HG03025 (cell line): ENCODE measurements around the gene PPP1R18.
A peak's percentile ranks its signal among the peaks of the same experiment; 100 is the strongest.

Experiments
- ATAC-seq: cut with Tn5 transposase; IDR thresholded peaks from one replicate; pipeline ENCODE4 v1.9.1; 2021; ENCODE audit warnings: mild to moderate bottlenecking, moderate library complexity; ENCODE audit not compliant: unreplicated experiment, low FRiP score

The PPP1R18 gene

DNA sequence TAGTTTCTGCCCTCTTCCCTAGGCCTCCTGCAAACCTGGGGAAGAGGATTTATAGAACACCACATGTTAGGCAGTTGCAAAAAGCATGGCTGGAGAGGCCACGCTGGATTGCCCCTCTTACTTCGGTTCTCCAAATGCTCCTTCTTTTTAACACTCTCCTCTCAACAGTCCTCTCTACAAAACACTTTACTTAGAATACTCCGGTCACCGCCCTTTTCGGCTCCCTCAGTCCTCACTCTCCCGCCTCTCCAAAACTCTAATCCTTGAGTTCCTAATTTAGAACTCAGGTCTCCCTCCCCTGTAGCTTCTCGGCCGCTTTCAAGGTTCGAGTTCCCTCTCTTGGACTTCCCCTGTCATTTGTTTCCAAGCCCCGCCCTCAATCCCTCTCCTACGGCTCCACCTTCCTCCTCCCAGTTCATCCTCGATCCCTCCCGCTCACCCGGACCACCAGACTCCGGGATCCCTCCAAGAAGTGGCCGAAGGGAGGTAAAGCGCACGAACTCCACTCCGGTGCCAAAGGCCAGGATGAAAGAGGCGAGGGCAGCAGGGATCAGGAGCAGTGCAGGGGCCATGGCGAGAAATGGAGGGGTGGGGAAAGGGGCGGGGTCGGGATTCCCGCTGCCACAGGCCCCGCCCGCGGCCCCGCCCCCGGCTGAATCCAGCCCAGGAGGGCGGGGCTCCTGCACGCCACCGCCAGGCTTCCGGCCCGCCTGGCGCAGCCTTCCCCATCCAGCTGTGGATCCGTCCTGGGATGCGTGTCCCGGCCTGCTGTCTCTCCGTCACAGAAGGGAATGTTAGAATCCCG, 4.2 kb upstream of the PPP1R18 start, which contains the start of gene NRM:
TSS of gene NRM (minus strand) at position 582 of the 805 bp plus-strand sequence. CDS start at position 572, 10 bp downstream.
- ATAC-seq, result no peak

DNA sequence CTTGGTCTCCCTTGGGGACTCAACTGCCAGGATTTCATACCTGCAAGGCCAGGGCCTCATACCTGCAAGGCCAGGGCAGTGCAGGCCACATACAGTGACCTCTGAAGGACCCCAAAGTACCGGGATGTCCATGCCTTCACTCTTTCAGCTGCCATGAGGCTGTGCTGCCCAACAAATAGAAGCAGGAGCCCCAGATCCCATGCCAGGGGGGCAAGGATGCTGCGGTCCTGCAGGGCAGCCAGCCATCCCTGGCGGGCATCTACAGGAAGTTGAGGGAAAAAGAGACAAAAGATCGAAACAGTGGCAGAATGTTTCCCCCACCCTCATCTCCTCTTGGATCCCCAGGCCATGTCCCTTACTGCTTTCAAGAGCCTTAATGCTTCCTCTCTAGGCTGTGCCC, 3.5 kb upstream of the PPP1R18 start:
- no peak for ATAC-seq

DNA sequence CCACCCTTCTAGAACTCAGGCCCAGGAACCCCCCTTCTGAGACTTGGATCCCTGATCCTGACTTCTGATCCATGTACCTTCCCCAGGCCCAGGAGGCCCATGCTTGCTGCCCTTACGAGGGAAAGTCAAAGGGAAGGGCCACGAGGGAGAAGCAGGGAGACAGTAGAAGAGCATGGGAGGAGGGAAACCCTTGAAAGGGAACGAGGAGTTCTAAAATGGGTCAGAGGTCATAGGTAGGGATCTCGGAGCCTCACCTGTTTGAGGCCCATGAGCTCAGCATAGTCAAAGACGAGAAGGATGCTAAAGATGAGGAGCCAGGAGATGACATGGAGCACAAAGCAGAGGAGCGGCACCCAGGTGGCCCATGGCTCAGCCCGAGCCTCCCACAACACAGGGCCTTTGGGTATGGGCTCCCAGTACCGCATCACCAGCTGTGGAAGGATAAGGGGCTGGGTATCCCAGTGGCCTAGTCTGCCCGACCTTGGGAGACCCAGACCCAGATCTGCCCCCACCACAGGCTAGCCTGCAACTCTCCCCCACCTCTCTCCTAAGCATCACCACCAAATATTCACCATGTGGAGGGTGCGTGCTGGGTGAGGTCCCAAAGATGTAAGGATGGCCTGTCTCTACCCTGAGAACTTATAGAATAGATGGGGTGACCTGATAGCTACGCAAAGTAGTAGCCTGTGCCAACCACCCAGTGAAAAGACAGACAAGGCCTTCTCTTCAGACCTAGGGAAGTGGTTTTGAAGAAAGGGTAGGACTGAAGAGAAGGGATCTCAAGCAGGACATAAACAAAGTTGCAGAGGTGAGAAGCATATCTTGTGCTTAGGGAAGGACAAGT, 2.8 kb upstream of the PPP1R18 start:
- ATAC-seq, result no peak

DNA sequence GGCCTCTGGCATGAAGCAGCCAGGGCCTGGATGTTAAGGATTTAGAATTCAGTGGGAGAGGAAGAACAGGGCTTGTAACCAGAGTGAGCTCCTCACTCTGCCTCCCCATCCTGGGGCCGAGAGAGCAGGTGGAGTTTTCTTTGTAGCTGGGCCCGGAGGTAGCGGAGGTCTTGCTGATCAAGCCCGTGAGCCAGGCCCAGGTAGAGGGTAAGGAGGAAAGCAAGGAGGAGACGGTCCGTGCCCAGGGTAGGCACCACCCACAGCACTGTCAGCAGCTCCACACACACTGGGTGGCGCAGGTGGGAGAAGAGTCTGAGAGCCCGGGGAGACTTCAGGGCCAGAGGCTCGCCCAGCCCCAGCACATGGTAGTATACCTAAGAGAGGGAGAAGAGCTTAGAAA, 2.1 kb upstream of the PPP1R18 start:
- no peak for ATAC-seq

DNA sequence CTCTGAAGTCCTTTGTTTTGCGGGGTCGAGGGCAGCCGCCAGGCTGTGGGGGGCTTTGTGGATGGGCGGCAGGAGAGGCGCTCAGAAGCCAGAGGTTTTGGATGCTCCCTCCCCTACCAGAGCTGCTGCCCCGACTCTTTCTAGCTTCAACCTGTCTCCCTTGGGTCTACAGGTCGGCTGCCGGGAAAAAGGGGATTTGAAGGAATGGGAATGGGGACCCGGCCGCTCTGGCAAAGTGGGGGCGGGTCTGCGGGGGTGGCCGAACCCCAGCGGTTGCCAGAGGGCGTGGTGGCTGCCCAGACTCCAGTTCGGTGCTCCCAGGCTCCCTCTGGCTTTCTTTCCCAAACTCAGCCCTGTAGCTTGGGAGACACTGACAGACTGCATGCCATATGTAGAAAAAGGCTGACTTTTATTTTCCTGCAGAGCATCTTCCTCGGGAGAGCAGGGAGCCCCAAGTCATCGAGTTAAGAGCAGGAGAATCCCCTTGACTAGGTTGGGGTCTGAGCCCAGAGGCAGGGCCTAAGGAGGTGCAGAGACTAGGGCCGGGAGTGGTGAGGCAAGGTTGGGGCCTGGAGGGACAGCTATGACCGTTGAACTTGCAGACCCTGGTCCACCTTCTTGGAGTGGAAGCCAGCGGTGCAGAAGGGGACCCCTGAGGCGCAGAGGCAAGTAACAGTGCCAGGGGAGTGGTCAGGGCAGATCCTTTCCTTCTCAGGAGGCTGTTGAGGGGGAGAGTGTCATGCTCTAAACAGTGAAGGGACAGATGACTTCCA, 1.4 kb upstream of the PPP1R18 start:
- ATAC-seq, result no peak

DNA sequence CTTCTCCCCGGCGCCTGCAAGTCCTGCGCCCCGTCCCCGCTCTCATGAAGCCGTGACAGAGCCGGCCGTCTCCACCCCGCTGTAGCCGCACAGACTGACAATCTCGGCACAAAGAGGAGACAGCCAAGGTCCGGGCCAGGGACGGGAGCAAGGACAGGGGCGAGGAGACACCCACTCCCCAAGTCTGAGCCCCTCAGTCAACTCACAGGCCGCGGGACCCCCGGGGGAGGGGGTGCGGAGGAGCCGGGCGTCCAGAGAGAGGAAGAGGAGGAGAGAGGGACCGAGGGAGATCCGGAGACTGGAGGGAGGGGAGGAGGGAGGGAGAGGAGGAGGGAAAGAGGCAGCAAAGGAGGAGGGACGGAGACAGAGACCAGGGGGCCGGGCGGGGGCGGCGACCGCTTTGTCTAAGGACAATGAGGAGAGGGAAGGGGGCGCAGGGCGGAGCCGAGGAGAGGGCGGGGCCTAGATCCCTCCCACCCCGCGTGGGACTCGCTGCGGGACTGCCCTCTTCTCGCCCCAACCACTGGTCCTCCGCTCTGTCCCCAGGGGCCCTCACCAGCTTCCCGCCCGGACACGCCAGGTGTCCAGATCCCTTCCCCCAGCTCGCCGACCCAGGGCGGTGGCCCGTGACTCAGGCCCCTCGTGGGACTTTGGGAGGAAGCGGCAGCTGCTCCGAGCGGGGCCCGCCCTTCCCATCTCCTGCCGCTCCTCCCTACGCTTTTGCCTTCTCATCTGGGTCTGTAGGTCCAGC, 638 bp upstream of the PPP1R18 start:
- ATAC-seq, result peak; percentile 35

DNA sequence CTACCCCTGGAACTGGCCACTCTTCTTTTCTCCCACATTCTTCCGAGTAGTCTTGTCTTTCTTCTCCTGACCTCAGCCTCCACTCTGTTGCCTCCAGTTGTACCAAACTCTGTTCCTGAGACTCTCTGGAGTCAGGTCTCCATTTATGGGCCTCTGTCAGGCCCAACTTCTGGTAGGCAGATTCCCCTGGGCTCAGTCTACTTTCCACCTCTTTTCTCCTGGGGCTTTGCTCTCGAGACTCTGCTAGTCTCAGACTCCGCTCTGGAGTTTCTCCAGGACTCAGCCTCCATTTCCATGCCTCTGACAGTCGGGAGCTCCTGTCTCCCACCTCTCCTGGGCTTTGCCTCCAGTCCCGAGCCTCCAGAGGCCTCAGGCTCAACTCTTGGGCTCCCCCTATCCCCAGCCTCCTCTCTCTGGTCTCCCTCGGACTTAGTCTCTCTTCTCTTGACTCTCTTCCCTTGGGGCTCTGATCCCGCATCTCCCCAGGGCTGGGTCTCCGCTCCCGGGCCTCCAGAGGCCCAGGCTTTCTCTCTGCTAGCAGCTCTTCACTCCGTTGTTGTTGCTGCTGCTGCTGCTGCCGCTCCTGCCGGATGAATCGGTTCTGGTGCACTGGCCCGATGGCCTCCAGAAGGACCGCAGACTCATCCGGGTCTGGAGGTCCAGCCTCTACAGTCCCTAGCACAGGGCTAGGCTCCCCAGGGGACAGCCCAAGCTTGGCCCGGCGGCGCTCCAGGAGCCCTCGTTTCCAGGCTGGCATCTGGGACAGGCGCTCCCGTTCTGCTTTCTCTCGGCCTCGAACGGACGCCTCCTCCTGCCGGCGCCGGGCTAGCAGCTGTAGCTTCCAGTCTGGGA, 1.1 kb downstream of the PPP1R18 start:
- ATAC-seq, result no peak

DNA sequence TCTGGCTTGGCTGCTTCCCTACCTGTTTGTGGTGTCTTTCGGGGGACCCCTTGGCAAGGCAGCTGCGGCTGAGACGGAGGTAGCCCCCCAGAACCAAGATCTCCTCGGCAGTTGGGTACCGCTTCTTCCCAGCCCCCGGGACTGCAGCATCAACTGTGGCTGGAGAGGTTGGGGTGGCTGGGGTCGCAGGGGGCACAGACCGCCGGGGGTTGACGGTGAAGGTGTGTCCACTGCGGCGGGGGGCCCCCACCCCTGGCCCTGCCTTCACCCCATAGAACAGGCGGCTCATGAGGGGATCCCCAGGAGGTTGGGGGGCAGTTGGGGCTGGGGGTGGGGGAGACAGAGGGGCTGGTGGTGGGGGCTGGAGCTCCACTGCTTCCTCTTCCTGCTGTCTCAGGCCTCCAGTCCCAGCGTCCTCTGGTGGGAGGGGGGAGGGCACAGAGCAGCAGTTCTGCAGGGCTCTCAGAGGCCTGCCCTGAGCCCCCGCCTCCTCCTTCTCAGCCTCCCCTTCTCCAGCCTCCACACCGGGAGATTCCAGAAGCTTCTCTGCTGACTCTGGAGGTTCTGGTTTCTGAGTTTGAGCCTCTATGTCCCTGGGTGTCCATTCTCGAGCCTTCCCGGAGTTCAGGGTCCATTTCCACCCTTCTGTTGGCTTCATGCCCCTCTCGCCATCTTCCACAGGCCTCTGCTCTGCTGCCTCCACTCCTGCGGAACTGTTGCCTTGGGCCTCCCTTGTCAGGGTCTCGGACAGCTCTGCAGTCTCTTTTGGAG, 1.9 kb downstream of the PPP1R18 start:
- no peak for ATAC-seq

DNA sequence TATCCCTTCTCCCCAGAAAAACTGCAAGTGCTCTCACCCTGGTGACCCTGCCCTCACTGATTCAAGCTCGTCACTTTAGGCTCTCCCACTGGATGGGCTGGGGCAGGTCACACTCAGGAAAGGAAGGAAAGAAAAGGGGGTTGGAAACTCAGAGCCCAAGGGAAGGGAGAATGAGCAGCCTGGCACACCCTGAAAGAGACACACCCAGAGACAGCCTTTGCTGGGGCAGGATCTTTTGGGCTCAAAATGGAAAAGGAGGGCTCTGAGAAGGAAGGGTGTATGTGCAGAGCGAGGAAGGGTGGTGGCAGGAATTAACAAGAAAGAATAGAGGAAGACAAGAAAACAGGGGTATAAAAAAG, 2.5 kb downstream of the PPP1R18 start:
- ATAC-seq, result no peak

DNA sequence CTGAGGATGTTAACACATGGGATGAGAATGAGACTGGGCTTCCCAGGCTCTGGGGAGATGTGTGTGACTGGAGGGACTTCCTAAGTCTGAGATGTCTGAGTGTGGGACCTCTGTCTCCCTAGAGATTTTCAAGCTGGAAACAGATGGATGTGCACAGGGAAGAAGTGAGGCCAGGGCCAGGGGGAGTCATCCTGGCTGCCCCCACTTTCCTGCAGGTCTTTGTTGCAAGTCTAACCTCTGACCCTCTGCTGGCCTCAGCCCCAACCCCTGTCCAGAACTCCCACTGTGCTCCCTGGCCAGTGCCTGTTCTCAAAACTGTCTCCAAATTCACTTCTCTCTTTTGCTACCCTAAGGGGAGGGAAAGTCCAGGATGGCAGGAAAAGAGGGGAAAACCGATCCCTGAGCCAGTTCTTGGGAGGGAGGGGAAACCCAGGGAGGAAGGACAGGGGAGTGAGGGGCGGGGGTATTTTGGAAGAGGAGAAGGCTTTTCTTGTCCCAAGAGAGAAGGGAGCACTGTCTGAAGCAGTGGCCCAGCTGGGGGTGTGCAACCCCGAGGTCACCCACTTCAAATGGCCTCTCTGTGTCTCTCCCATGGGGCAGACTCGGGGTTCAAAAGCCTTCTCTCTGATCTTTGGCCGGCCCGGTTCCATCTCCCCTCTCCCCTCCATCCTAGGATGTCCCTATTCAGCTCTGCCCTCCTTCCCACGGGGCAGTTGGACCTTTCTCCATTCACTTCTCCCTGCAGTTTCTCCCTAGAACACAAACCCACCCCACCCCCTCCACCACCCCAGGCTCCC, 3.1 kb downstream of the PPP1R18 start:
- ATAC-seq, result no peak

DNA sequence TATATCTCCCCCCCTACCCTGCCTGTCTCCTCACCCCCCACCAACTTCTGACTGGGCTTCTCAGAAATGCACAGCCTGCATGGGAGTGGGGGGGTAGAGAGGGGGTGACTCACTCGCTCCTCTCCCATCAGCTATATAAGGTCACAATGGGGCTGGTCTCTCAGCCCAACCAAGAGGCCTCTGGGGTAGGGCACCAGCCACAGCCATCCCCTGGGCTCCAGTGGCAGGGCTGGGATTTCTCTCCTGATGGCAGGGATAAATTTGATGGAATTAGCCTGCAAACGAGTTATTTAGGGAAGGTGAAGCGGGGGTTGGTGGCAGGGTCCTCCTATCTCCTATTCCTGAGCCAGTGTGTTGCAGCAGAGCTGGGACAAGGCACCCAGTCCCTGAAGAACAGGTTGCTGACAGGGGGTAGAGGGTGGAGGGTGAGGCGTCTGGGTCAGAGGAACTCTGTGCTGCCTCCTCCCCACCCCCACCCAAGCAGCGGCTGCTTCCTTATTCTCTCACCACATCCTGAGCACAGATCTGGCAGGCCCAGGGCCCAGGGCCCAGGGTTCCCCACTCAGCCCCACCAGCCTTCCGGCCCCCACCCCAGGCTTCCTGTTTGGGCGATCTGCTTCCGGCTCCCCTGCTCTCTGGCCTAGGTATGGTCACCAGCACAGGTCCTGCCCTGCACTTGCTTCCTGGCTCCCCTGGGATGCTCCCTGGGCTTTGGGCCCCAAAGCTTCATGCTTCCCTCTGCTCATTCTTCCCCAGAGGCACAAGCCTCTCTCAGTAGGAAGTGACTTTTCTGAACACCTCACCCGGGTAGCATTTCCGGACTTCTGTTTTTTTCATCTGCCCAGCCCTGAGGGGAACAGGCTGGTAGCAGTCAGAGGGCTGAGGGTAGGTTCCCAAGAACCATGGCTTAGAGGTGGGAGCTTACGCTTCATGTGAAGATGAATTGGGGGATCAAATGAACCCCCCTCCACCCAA, 4.0 kb downstream of the PPP1R18 start:
- no peak for ATAC-seq

DNA sequence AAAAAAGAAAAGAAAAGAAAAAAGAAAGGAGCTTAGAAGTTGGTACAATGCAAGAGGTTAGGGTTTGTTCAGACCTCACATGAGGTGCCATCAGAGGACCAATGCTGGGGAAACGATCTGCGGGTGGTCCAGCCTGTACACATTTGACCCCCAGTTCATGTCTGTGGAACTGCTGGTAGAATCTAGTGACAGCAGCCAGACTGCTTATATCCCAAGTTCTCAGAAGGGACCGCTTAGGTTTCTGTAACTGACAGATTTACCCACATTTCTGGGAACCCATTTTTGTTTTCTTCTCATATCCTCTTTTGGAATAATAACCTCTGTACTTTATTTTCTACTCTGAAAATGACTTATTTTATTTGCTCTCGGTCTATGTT, 4.7 kb downstream of the PPP1R18 start:
- no peak for ATAC-seq

DNA sequence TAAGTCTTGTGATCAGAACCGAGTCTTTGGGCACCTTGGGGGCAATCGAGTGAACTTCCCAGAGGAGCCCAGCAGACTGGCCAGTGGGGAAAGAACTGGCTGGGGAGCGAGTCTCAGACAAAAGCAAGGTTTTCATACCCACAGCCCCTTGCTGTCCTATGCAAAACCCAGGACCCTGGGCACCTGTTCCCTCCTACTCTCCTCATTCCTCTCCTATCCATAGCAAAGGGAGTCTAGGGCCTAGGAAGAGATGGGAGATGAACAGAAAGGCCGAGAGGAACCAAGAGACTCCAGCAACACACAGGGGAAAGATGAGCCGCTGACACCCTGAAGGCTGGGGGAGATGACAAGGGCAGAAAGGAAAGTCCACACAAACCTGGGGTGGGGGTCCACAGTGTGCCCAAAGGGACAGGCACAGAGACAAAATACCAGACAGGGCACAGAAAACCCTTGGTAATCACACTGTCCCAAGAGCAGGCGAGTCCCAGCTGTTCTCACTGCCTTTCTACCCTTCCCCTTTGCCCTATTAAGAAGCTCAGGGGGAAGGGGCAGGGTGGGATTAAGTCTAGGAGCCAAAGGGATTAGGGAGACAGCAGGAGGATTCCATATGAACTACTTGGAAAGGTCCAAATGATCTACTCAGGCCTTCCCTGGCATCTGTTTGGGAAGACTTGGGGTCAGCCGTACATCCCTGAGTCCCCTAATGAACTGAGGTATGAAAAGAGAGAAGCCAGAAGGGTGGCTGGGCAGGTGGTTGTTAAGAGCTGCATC, 6.5 kb downstream of the PPP1R18 start:
- no peak for ATAC-seq

DNA sequence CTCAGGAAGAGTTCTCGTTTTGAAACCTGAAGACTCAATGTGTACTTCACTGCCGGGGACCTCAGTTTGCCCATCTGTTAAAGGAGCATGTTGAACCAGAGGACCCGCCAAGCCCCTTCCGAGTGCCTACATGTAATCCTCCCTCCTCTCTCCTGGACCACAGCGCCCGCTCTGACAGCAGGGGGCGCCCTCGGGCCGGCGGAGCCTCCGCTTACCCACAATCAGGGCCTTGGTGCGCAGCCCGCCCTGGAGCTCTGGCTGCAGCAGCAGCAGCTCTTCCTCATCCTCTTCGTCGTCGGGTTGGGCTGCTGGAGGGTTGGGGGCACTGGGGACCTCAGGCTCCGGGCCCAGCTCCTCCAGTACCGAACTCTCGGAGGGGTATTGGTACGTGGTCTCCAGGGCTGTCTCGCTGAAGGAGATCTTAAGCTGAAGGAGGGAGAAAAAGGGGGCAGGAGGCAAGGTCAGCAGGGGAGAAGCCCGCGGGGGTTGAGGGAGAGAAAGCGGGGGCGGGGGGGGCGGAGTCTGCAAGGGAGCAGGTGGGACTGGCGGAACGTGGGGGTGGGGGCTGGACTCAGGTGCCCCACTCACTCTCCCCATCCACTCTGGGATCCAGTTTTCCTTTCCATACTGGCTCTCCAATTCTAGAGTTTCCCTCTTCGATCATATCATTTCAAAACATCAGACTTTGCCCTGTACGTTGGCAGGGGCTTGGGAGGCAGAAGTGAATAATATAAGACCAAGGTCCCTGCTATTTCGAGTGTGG, 7.3 kb downstream of the PPP1R18 start:
- ATAC-seq, result no peak

DNA sequence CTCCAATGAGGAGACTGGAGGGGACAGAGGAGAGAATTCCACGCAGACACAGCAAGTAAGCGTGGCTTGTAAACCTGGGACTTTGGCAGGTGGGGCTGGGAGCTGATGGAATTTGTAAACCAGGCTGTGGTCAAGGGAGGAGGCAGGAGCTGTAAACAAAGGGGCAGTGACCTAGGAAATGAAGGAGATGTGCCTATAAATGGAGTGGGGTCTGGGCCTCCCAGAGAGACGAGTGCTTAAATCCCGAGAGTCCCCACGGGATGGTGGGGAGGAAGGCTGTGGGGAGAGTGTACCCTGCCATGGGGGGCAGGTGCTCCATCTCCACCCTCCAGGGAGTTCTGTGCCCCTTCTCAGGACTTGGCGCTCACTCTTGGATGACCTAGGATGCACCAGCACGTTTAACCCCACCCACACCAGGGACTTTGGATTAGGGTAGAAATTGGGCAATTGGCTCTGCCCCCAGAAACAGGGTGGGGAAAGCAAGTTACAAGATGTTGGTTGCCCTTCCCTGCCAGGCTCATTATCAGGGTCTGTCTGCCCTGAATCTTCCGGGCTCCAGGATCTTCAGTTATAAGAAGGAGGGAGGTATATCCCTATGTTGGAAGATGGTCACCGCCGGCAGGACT, 9.7 kb downstream of the PPP1R18 start:
- no peak for ATAC-seq
